ENCODE measurements around the gene RALGPS1.

RALGPS1 gene

GRCh38 chr9:127185931-127186781, 271.6 kb downstream of the RALGPS1 start:
- TF ChIP-seq EZH2 (optimal IDR thresholded peaks at IDR 0.05; ENCODE audit: low read depth, low read length) (no peak), CTCF (IDR thresholded peaks at IDR 0.05; ENCODE audit: low read length) (no peak), EZH2phosphoT487 (IDR thresholded peaks at IDR 0.05; ENCODE audit: low read length) (no peak)
- H3K36me3 ChIP-seq (replicated peaks; ENCODE audit: insufficient read depth, low read length), result no peaks in the 10 kb centered on the region
- H4K20me1 ChIP-seq (ENCODE audit: insufficient read depth, low read length), result no peaks in the 10 kb centered on the region
- H3K4me3 ChIP-seq (ENCODE audit: low read length), result no peak overlapping the region
- H3K79me2 ChIP-seq (ENCODE audit: low read length), result no peaks in the 10 kb centered on the region
- H2AFZ ChIP-seq (ENCODE audit: low read length), result no peak overlapping the region
- no peaks in the 10 kb centered on the region for H3K27me3 ChIP-seq (replicated peaks; ENCODE audit: insufficient read depth, low read length)
- H3K27ac ChIP-seq (ENCODE audit: low read length), result no peak overlapping the region
- no peak overlapping the region for H3K4me2 ChIP-seq (ENCODE audit: low read depth, low read length)
- no peaks in the 10 kb centered on the region for H3K9me3 ChIP-seq (replicated peaks; ENCODE audit: insufficient read depth, low read length)
- H3F3A ChIP-seq (ENCODE audit: insufficient read depth, low read length), result no peaks in the 10 kb centered on the region
- H3K4me1 ChIP-seq (ENCODE audit: low read length), result no peaks in the 10 kb centered on the region
- H3K9ac ChIP-seq (ENCODE audit: low read length), result no peak overlapping the region
- DNase-seq, result no peak
- no peaks in the 10 kb centered on the region for H3K9me2 ChIP-seq (replicated peaks; ENCODE audit: insufficient read depth, low read length)

- no peaks in the 10 kb centered on the region for H4K20me1 ChIP-seq (ENCODE audit: insufficient read depth, low read length)
- H3F3A ChIP-seq (ENCODE audit: insufficient read depth, low read length), result no peaks in the 10 kb centered on the region
- H3K36me3 ChIP-seq (replicated peaks; ENCODE audit: insufficient read depth, low read length), result no peaks in the 10 kb centered on the region
- DNase-seq, result no peak
- no peaks in the 10 kb centered on the region for H3K79me2 ChIP-seq (ENCODE audit: low read length)
- no peak overlapping the region for H3K4me3 ChIP-seq (ENCODE audit: low read length)
- TF ChIP-seq EZH2 (optimal IDR thresholded peaks at IDR 0.05; ENCODE audit: low read depth, low read length), result no peak
- TF ChIP-seq EZH2phosphoT487 (IDR thresholded peaks at IDR 0.05; ENCODE audit: low read length), result no peak
- no peak for TF ChIP-seq CTCF (IDR thresholded peaks at IDR 0.05; ENCODE audit: low read length)
- H3K9me2 ChIP-seq (replicated peaks; ENCODE audit: insufficient read depth, low read length), result no peaks in the 10 kb centered on the region
- no peak overlapping the region for H2AFZ ChIP-seq (ENCODE audit: low read length)
- no peaks in the 10 kb centered on the region for H3K27me3 ChIP-seq (replicated peaks; ENCODE audit: insufficient read depth, low read length)
- H3K4me1 ChIP-seq (ENCODE audit: low read length), result no peaks in the 10 kb centered on the region
- H3K27ac ChIP-seq (ENCODE audit: low read length), result no peak overlapping the region
- H3K9ac ChIP-seq (ENCODE audit: low read length), result no peak overlapping the region
- H3K9me3 ChIP-seq (replicated peaks; ENCODE audit: insufficient read depth, low read length), result no peaks in the 10 kb centered on the region
- no peak overlapping the region for H3K4me2 ChIP-seq (ENCODE audit: low read depth, low read length)
Measured at GRCh38 chr9:127186806-127187205, 272.2 kb downstream of the RALGPS1 start.

GRCh38 chr9:127187231-127187956, 272.8 kb downstream of the RALGPS1 start:
- no peaks in the 10 kb centered on the region for H3K9me2 ChIP-seq (replicated peaks; ENCODE audit: insufficient read depth, low read length)
- no peaks in the 10 kb centered on the region for H3F3A ChIP-seq (ENCODE audit: insufficient read depth, low read length)
- no peak overlapping the region for H3K9ac ChIP-seq (ENCODE audit: low read length)
- no peaks in the 10 kb centered on the region for H3K36me3 ChIP-seq (replicated peaks; ENCODE audit: insufficient read depth, low read length)
- H3K79me2 ChIP-seq (ENCODE audit: low read length), result no peaks in the 10 kb centered on the region
- H2AFZ ChIP-seq (ENCODE audit: low read length), result no peak overlapping the region
- H3K27ac ChIP-seq (ENCODE audit: low read length), result no peak overlapping the region
- no peak overlapping the region for H3K4me3 ChIP-seq (ENCODE audit: low read length)
- H3K4me2 ChIP-seq (ENCODE audit: low read depth, low read length), result no peak overlapping the region
- no peaks in the 10 kb centered on the region for H3K27me3 ChIP-seq (replicated peaks; ENCODE audit: insufficient read depth, low read length)
- no peaks in the 10 kb centered on the region for H3K4me1 ChIP-seq (ENCODE audit: low read length)
- H4K20me1 ChIP-seq (ENCODE audit: insufficient read depth, low read length), result no peaks in the 10 kb centered on the region
- no peaks in the 10 kb centered on the region for H3K9me3 ChIP-seq (replicated peaks; ENCODE audit: insufficient read depth, low read length)
- no peak for TF ChIP-seq EZH2 (optimal IDR thresholded peaks at IDR 0.05; ENCODE audit: low read depth, low read length)
- no peak for TF ChIP-seq EZH2phosphoT487 (IDR thresholded peaks at IDR 0.05; ENCODE audit: low read length)
- TF ChIP-seq CTCF (IDR thresholded peaks at IDR 0.05; ENCODE audit: low read length), result no peak
- DNase-seq, result no peak
